Right ventricle myocardium inferior (tissue), 1 donor: ENCODE data around the gene RAB5IF. TPM values are rescaled to one million over a fixed set of nuclear protein-coding genes. Genes with fewer than 3 reads are reported as not detected.

Experiments used
- ATAC-seq: fragments of 200-7000 bp; cut with Tn5 transposase; one replicate; pipeline ENCODE4 v1.9.1; 2020; ENCODE audit warnings: mild to moderate bottlenecking, moderate library complexity
- DNase-seq: peaks from one replicate; pipeline ENCODE4 v3.0.0; 2021; ENCODE audit errors: missing footprints
- intact Hi-C: fragments of 100-400 bp; cut with DNase I; formaldehyde crosslinking; loops from one replicate; pipeline ENCODE4 v1.11.0; 2022
- total RNA-seq: library from RNA; stranded (reverse); fragmentation: NEBNext Ultra II Directional; extraction: Animal tissue kit (Norgen Biotek cat#: 25700); gene quantifications from one replicate; pipeline ENCODE4 v1.2.1, GENCODE V29; 2021
- donor health status: DM: no; HTN: yes; CAD: no; lungs with severe emphysema.

The RAB5IF gene
- total RNA-seq, 1 donor from 2014 or later = 65.4 TPM

GRCh38 chr20:36646678-36647077 is 41.1 kb downstream of the RAB5IF start:
- ATAC-seq = no peak

GRCh38 chr20:36647196-36648121 is 41.9 kb downstream of the RAB5IF start:
- DNase-seq (no peak), ATAC-seq (no peak)
- intact Hi-C loops = no loop called here

More at GRCh38 chr20:36646678-36647077, 41.1 kb downstream of the RAB5IF start:
- intact Hi-C loops = no loop called here
- no peak for DNase-seq

- ATAC-seq = no peak
- no peak for DNase-seq
- intact Hi-C loops = no loop called here
These were observed 47.9 kb downstream of the RAB5IF start for GRCh38 chr20:36653456-36653855.

GRCh38 chr20:36654506-36654905 is 48.9 kb downstream of the RAB5IF start:
- intact Hi-C loops = no loop called here
- ATAC-seq = no peak
- peak; percentile 22 for DNase-seq

GRCh38 chr20:36655004-36655403 is 49.4 kb downstream of the RAB5IF start:
- peak; percentile 22 for DNase-seq
- intact Hi-C loops = no loop called here
- no peak for ATAC-seq

DNA sequence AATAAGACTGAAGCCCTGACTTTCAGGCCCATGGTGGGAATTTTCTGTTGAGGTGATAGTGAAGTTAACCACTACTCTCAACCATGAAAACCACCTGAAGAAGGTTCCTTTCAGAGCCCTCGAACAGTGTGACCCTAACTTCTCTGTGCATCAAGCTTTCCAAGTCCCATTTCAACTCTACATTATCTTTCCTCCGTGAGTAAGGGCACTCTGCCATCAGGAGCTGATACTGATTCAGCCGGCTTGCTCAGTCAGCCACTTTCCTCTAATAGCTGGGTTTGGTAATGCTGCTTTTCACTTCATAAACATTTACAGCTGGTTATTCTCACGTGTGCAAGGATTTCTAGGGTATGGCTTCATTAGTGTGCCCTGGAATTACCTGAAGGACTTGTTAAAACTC is 51.2 kb downstream of the RAB5IF start:
- no peak for DNase-seq
- ATAC-seq = no peak
- intact Hi-C loops = no loop called here

DNA sequence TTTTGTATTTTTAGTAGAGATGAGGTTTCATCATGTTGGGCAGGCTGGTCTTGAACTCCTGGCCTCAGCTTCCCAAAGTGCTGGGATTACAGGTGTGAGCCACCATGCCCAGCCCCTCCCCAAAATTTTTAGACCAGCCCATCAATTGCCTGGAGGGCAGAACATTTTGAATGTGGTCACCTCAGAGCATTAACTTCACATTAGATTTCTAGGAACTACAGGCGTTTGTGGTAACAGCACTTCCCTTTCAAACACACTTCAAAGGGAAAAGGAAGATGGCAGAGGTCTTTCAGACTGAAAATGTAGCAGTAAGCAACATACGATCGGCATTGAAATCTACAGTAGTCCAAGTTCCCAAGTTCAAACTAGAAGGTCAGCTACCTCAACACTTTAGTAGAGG is 52.7 kb downstream of the RAB5IF start:
- intact Hi-C loops = no loop called here
- DNase-seq (no peak), ATAC-seq (no peak)

Other genes with a start within 250 kb of the RAB5IF start
- gene MYL9, start 64.3 kb upstream of the RAB5IF start, total RNA-seq = 1,923 TPM
- gene TGIF2, start 32.2 kb upstream of the RAB5IF start, total RNA-seq = 4.5 TPM
- gene SLA2, start 40.4 kb downstream of the RAB5IF start, total RNA-seq = 0.30 TPM
- gene NDRG3, start 140.3 kb downstream of the RAB5IF start, total RNA-seq = 27.9 TPM
- gene DSN1, start 168.0 kb downstream of the RAB5IF start, total RNA-seq = 4.4 TPM